NCI-H146 (cell line): ENCODE results near the gene TRMT6.
A peak's percentile ranks its signal among the peaks of the same experiment; 100 is the strongest.

Experiments
- DNase-seq: peaks from one replicate; lab custom pipeline; 2025; lab: John Stamatoyannopoulos, UW

Gene TRMT6

DNA sequence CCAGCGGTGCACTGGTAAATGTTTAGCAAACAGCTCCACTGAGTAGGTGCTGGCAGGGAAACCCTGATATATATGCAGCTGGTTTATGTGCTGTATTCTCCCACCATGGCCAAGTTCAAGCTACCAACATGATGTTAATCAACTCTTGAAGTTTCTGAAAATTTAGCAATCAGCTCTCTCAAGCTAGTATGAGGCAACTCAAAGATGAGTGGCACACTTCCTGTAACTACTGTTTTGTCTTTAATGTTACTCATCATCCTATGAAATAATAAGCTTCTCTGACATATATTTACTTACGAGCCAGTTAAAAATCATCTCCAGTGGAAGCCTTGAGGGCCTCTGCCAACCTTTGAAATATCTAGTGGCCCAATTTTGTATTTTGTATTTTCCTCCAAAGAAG lies 54.7 kb downstream of the TRMT6 start:
- no peak for DNase-seq

DNA sequence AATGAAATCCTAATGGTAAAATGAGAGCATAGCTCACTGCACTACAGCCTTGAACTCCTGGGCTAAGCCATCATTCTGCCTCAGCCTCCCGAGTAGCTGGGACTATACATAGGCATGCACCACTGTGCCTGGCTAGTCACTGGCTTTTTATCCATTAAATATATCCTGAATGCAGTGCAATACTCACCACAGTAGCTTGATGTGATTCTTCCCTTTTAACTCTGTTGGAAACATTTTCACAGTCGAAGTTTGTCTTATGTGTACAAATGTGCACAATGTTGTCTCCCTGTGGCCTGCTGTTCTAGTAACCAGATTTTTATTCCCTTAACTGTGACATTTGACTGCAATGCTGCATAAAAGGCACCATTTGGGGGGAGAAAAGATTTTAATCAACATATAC lies 56.7 kb downstream of the TRMT6 start:
- no peak for DNase-seq

DNA sequence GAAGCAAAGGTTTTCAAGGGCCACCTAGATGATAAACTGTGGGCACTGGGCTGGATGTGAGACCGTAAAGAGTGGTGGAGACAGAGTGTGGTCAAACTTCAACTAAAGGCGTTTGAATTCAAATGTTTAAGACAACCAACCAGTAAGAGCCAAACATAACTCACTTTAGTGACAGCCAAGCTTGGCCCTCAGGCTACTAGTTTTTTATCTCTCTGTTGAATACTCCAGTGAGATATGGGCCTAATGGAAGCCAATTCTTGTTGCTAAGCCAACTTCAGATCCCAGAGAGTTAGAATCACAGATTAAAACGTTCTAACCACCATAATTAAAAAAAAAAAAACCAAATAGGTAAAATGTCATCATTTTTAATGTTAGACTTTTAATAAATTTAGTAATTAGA lies 57.3 kb downstream of the TRMT6 start:
- no peak for DNase-seq

DNA sequence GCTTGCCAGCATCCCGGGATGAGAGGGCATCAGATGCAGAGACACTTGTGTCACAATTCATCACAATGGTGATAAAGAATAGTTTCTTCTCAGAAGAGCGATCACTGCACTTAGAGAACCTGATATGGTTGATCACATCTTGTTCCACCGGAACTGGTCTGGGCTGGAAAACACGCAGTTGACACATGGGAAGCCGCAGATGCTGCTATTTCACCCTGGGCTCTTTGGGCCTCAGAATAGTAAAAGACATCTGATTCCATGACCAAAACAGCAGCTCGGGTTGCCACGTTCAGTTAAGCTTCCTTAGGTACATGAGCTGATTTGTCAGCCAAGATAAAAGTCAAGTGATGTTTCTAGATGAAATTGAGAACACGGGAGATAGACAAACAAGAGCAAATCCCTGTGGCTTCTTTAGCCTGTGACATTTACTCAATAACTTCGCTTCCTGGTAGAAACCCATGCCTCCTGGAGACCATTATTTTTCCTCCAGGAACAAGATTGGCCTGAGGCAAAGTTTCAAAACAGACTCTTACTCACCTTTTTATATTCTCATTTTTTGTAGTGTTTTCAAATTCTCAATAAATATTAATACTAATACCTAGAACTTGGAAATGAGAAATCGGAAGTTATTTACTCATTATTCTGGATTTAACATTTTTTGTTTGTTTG lies 59.4 kb downstream of the TRMT6 start:
- no peak for DNase-seq

DNA sequence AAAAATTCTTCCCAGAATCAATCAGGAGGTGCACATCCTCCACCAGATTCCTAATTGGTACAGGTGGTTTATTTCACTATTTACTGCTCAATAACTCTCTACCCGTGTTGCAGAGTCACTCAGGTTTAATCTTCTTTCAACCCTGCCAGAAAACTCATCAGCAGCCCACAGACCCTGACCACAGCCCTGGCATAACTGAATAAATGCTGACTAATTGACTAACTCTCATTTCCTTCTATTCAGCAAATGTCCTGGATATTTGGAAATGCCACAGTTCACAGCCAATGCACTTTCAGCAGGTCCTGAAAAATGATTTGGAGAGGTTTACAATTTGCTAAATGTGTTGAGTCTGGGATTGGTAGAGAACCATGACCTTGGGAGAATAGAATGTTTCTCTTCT lies 62.3 kb downstream of the TRMT6 start:
- DNase-seq = no peak

DNA sequence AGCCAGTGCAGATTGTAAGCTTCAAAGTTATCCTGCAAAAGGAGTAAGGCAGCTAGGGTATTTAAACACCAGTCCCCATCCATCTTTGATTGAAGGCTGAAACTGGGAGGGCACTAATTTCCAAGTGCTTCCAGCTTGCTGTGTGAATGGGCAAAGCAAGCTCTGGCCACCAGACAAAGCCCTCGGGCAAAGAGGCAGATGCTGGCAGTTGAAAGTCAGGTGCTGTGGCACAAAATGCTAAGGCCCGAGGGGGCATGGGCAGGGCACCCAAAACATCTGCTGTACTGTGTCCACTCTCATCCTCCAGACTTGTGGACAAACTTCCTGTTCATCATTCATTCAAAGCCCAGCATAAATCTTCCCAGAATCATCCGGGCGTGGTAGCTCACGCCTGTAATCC lies 62.9 kb downstream of the TRMT6 start:
- peak; percentile 41 for DNase-seq
